CD8-positive, alpha-beta memory T cell (primary cell): Measurements from ENCODE around the gene SLC39A1. TPM values are rescaled to one million over a fixed set of nuclear protein-coding genes. Genes with fewer than 3 reads are reported as not detected.
A peak's percentile ranks its signal among the peaks of the same experiment; 100 is the strongest.

Source experiments
- CTCF ChIA-PET: fragments of 350-600 bp; sonication (Branson Sonifier 250); formaldehyde crosslinking; loops from one replicate; lab custom pipeline; 2021; ENCODE audit warnings: antibody characterized with exemption; lab: Charles Lee
- POLR2A ChIA-PET: fragments of 350-600 bp; sonication (Branson Sonifier 250); formaldehyde crosslinking; loops from one replicate; lab custom pipeline; 2021; ENCODE audit warnings: antibody characterized with exemption; lab: Charles Lee
- DNase-seq, 5 donors: peaks; one replicate each; pipeline versions ENCODE4 v3.0.0 to v3.0.0-alpha.2; 2020 to 2022; ENCODE audit warnings: mixed read lengths in 1 of 5
- H3K27ac ChIP-seq: one replicate; pipeline ENCODE4 v1.7.0; 2013; ENCODE audit warnings: low read depth, mild to moderate bottlenecking, low read length, moderate library complexity
- H3K27me3 ChIP-seq: 2 replicates; pipeline ENCODE4 v1.7.0; 2013; ENCODE audit warnings: low read length, mild to moderate bottlenecking; ENCODE audit not compliant: insufficient read depth, poor library complexity, severe bottlenecking
- H3K36me3 ChIP-seq: 2 replicates; pipeline ENCODE4 v1.7.0; 2013; ENCODE audit warnings: mild to moderate bottlenecking, low read length, moderate library complexity; ENCODE audit not compliant: insufficient read depth
- H3K4me1 ChIP-seq: 2 replicates; pipeline ENCODE4 v1.7.0; 2013; ENCODE audit warnings: mild to moderate bottlenecking, low read length, moderate library complexity; ENCODE audit not compliant: insufficient read depth
- H3K4me3 ChIP-seq: 2 replicates; pipeline ENCODE4 v1.7.0; 2013; ENCODE audit warnings: mild to moderate bottlenecking, low read length
- H3K9me3 ChIP-seq: 2 replicates; pipeline ENCODE4 v1.7.0; 2013; ENCODE audit warnings: mild to moderate bottlenecking, low read length
- H3K27ac Mint-ChIP-seq, 8 donors: one replicate each; pipeline ENCODE4 v1.8.0; 2020 to 2021; ENCODE audit warnings: mixed read lengths in 8 of 8, mild to moderate bottlenecking in 6 of 8, inconsistent platforms in 3 of 8, moderate library complexity in 3 of 8
- H3K27me3 Mint-ChIP-seq, 2 donors: one replicate each; pipeline ENCODE4 v1.8.0; 2020 to 2021; ENCODE audit warnings: mixed read lengths in 2 of 2, mild to moderate bottlenecking in 1 of 2, moderate library complexity in 1 of 2
- H3K36me3 Mint-ChIP-seq, 3 donors: one replicate each; pipeline ENCODE4 v1.8.0; 2020 to 2021; ENCODE audit warnings: mixed read lengths in 3 of 3, inconsistent platforms in 1 of 3, mild to moderate bottlenecking in 1 of 3
- H3K4me1 Mint-ChIP-seq, 3 donors: one replicate each; pipeline ENCODE4 v1.8.0; 2020 to 2021; ENCODE audit warnings: mixed read lengths in 3 of 3, inconsistent platforms in 1 of 3, mild to moderate bottlenecking in 1 of 3
- H3K4me3 Mint-ChIP-seq, 7 donors: one replicate each; pipeline ENCODE4 v1.8.0; 2020 to 2021; ENCODE audit warnings: mixed read lengths in 7 of 7, mild to moderate bottlenecking in 6 of 7, moderate library complexity in 4 of 7, inconsistent platforms in 2 of 7
- H3K9me3 Mint-ChIP-seq, 5 donors: one replicate each; pipeline ENCODE4 v1.8.0; 2020 to 2022; ENCODE audit warnings: mixed read lengths in 5 of 5, mild to moderate bottlenecking in 3 of 5, moderate library complexity in 2 of 5, inconsistent platforms in 1 of 5
- polyA plus RNA-seq: library from polyadenylated mRNA; unstranded; fragments of 300-500 nt; fragmentation: Illumina TruSeq; gene quantifications from one replicate; pipeline ENCODE4 v1.2.3, GENCODE V29; 2021
- total RNA-seq, 2 experiments: library from RNA; stranded (reverse); gene quantifications; one replicate each; pipeline ENCODE4 v1.2.3, GENCODE V29; 2021

Gene SLC39A1
- total and polyA plus RNA-seq, 3 experiments from 2014 or later: 39.2 to 88.2 (median 85.5) TPM

GRCh38 chr1:153936011-153936802, 27.1 kb downstream of the SLC39A1 start:
- H3K36me3 Mint-ChIP-seq: peaks cover 6 to 89% (median 19%) of the 10 kb centered on the region in 3 donors

GRCh38 chr1:153934746-153935145, 28.6 kb downstream of the SLC39A1 start:
- Histone ChIP-seq H3K27ac (no peak overlapping the region), H3K4me3 (no peak overlapping the region), H3K9me3 (no peaks in the 10 kb centered on the region), H3K27me3 (no peaks in the 10 kb centered on the region), H3K4me1 (no peaks in the 10 kb centered on the region), H3K36me3 (peaks cover 65% of the 10 kb centered on the region)
- no peak overlapping the region for H3K4me3 Mint-ChIP-seq
- peak overlapping the region in 1 of 8 donors; percentile 52 for H3K27ac Mint-ChIP-seq
- ChIA-PET POLR2A (no interaction called here), CTCF (no interaction called here)
- no peaks in the 10 kb centered on the region for H3K27me3 Mint-ChIP-seq
- peaks cover 1 to 4% (median 2%) of the 10 kb centered on the region in 3 donors for H3K4me1 Mint-ChIP-seq
- H3K9me3 Mint-ChIP-seq: no peaks in the 10 kb centered on the region
- H3K36me3 Mint-ChIP-seq: peaks cover 6 to 88% (median 9%) of the 10 kb centered on the region in 3 donors
- DNase-seq: peak in 1 of 5 donors; percentile 27

More at GRCh38 chr1:153936011-153936802, 27.1 kb downstream of the SLC39A1 start:
- Histone ChIP-seq H3K4me1 (no peaks in the 10 kb centered on the region), H3K9me3 (no peaks in the 10 kb centered on the region), H3K27ac (no peak overlapping the region), H3K4me3 (no peak overlapping the region), H3K36me3 (peaks cover 68% of the 10 kb centered on the region), H3K27me3 (no peaks in the 10 kb centered on the region)
- Mint-ChIP-seq H3K27me3 (peaks cover 0 to 4% of the 10 kb centered on the region in 2 donors), H3K4me1 (peaks cover 6 to 14% (median 9%) of the 10 kb centered on the region in 3 donors), H3K9me3 (no peaks in the 10 kb centered on the region), H3K27ac (peak overlapping the region in 5 of 8 donors; percentile 21 to 73 (median 57)), H3K4me3 (no peak overlapping the region)
- POLR2A ChIA-PET: no interaction called here
- CTCF ChIA-PET: no interaction called here
- peak in 1 of 5 donors; percentile 43 for DNase-seq

GRCh38 chr1:153933955-153934354, 29.4 kb downstream of the SLC39A1 start:
- Histone ChIP-seq H3K36me3 (peaks cover 59% of the 10 kb centered on the region), H3K27me3 (no peaks in the 10 kb centered on the region), H3K9me3 (no peaks in the 10 kb centered on the region), H3K4me1 (no peaks in the 10 kb centered on the region), H3K4me3 (no peak overlapping the region), H3K27ac (no peak overlapping the region)
- peaks cover 3 to 88% (median 8%) of the 10 kb centered on the region in 3 donors for H3K36me3 Mint-ChIP-seq
- H3K9me3 Mint-ChIP-seq: no peaks in the 10 kb centered on the region
- H3K27me3 Mint-ChIP-seq: no peaks in the 10 kb centered on the region
- peak overlapping the region in 1 of 8 donors; percentile 83 for H3K27ac Mint-ChIP-seq
- peaks cover under 1 to 5% (median 3%) of the 10 kb centered on the region in 3 donors for H3K4me1 Mint-ChIP-seq
- ChIA-PET POLR2A (interaction anchor here (1.2 kb wide), 1 partner anchor 10 kb away, joined by 4 read pairs; no protein-coding TSS in a partner anchor), CTCF (no interaction called here)
- no peak for DNase-seq
- H3K4me3 Mint-ChIP-seq: no peak overlapping the region

- CTCF ChIA-PET: interaction anchor here (1.0 kb wide), 1 partner anchor 53 kb away, joined by 3 read pairs; no protein-coding TSS in a partner anchor
- POLR2A ChIA-PET: interaction anchor here (1.2 kb wide), 1 partner anchor 10 kb away, joined by 4 read pairs; no protein-coding TSS in a partner anchor
- Mint-ChIP-seq H3K27me3 (no peaks in the 10 kb centered on the region), H3K4me3 (no peak overlapping the region), H3K4me1 (peaks cover 5 to 10% (median 9%) of the 10 kb centered on the region in 3 donors), H3K27ac (no peak overlapping the region), H3K9me3 (no peaks in the 10 kb centered on the region), H3K36me3 (peaks cover 3 to 85% (median 5%) of the 10 kb centered on the region in 3 donors)
- Histone ChIP-seq H3K4me3 (no peak overlapping the region), H3K27ac (no peak overlapping the region), H3K27me3 (no peaks in the 10 kb centered on the region), H3K9me3 (no peaks in the 10 kb centered on the region), H3K4me1 (no peaks in the 10 kb centered on the region), H3K36me3 (peaks cover 56% of the 10 kb centered on the region)
- DNase-seq: peak in 1 of 5 donors; percentile 41
Measured at GRCh38 chr1:153933430-153933829, 29.9 kb downstream of the SLC39A1 start.

DNA sequence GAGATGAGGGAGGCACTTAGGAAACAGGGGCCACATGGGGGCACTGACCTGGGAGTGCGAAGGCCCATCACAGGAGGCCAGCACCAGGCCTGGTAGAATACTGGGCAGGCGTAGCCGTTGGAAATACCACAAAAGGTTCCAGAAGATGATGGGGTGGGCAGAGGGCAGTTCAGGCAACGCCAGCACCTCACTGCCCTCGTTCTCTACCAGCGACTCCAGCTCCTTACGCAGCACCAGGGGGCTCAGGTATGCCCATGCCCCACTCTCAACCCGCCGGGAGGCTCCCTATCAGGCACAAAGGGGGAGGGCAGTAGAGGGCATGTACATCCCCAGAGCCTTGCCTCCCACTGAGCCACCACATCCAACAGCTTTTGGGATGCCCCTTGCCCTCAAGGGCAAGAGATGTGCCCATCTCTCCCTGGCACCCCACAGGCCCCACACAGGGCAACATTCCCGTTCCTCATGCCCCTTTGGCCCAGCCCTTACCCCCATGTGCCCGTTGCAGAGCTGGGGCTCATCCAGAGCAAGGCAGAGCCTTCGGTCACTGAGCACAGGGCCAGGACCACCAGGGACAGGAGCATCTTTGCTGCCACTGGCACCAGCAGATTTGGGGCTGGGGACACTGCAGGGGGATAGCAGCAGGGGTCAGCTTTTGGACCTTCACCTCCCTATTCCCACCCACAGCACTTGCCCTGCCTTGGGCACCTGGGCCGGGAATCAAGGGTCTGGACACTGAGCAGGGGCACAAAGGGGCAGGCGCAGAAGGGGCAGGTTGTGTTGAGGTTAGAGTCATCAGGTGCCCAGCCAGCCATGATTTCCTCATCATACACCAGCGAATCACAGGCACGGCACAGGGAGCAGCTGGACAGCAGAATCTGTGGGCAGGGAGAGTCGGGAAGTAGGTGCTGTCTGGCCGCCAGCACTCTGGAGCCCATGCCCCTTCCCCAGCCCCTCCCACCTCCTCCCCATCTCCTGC, 30.9 kb downstream of the SLC39A1 start:
- Mint-ChIP-seq H3K9me3 (no peaks in the 10 kb centered on the region), H3K27me3 (no peaks in the 10 kb centered on the region), H3K36me3 (peaks cover 3 to 79% (median 5%) of the 10 kb centered on the region in 3 donors), H3K4me1 (peaks cover 11 to 14% (median 13%) of the 10 kb centered on the region in 3 donors), H3K4me3 (no peak overlapping the region), H3K27ac (peak overlapping the region in 1 of 8 donors; percentile 71)
- no peaks in the 10 kb centered on the region for H3K9me3 ChIP-seq
- DNase-seq: peak in 1 of 5 donors; percentile 34
- peaks cover 51% of the 10 kb centered on the region for H3K36me3 ChIP-seq
- H3K4me1 ChIP-seq: no peaks in the 10 kb centered on the region
- no peak overlapping the region for H3K27ac ChIP-seq
- H3K4me3 ChIP-seq: no peak overlapping the region
- no peaks in the 10 kb centered on the region for H3K27me3 ChIP-seq
- ChIA-PET POLR2A (interaction anchor here (1.2 kb wide), 1 partner anchor 9 kb away, joined by 4 read pairs; no protein-coding TSS in a partner anchor), CTCF (interaction anchor here (1.0 kb wide), 1 partner anchor 54 kb away, joined by 3 read pairs; no protein-coding TSS in a partner anchor)

- H3K9me3 Mint-ChIP-seq: no peaks in the 10 kb centered on the region
- no peaks in the 10 kb centered on the region for H3K27me3 Mint-ChIP-seq
- Histone ChIP-seq H3K4me1 (no peaks in the 10 kb centered on the region), H3K36me3 (peaks cover 31% of the 10 kb centered on the region), H3K27ac (no peak overlapping the region), H3K9me3 (no peaks in the 10 kb centered on the region), H3K27me3 (no peaks in the 10 kb centered on the region), H3K4me3 (no peak overlapping the region)
- POLR2A ChIA-PET: interaction anchor here (0.7 kb wide), 1 partner anchor 14 kb away, joined by 3 read pairs; no protein-coding TSS in a partner anchor
- CTCF ChIA-PET: interaction anchor here (0.9 to 1.0 kb wide), 2 partner anchors 9 to 56 kb away, joined by 3 to 4 read pairs; partner anchors contain the start of gene RAB13
- H3K4me1 Mint-ChIP-seq: peaks cover 10 to 18% (median 17%) of the 10 kb centered on the region in 3 donors
- H3K36me3 Mint-ChIP-seq: peaks cover 0 to 57% (median 0%) of the 10 kb centered on the region in 3 donors
- peak overlapping the region in 2 of 8 donors; percentile 61 to 68 for H3K27ac Mint-ChIP-seq
- no peak overlapping the region for H3K4me3 Mint-ChIP-seq
- DNase-seq: no peak
Measured at GRCh38 chr1:153929981-153930948, 33.1 kb downstream of the SLC39A1 start.
